HCT116 (cell line): ENCODE measurements around the gene ZNF624.

Experiments
- POLR2AphosphoS5 ChIP-seq: IDR thresholded peaks from 2 replicates; pipeline ENCODE4 v1.6.1; 2011; ENCODE audit warnings: mild to moderate bottlenecking, low read depth, low read length, moderate library complexity
- TF ChIP-seq, protein P1 (sequence below), 3 experiments: fragments of 200-600 bp in 1 of 3; sonication (generic) in 1 of 3; IDR thresholded peaks in 2 of 3; conservative IDR thresholded peaks in 1 of 3; 2 replicates each; pipeline ENCODE4 v1.5.1; 2012 to 2017; ENCODE audit warnings: low read depth in 2 of 3, low read length in 2 of 3, antibody characterized with exemption in 1 of 3, borderline replicate concordance in 1 of 3, control low read depth in 1 of 3, mild to moderate bottlenecking in 1 of 3, mixed read lengths in 1 of 3, mixed run types in 1 of 3, moderate library complexity in 1 of 3; ENCODE audit not compliant: insufficient read depth in 1 of 3
- TF ChIP-seq, protein P2 (sequence below): IDR thresholded peaks from 2 replicates; pipeline ENCODE4 v1.6.1; 2011; ENCODE audit warnings: mild to moderate bottlenecking, low read length, moderate library complexity; ENCODE audit not compliant: insufficient replicate concordance; ENCODE audit errors: extremely low read depth

DNA sequence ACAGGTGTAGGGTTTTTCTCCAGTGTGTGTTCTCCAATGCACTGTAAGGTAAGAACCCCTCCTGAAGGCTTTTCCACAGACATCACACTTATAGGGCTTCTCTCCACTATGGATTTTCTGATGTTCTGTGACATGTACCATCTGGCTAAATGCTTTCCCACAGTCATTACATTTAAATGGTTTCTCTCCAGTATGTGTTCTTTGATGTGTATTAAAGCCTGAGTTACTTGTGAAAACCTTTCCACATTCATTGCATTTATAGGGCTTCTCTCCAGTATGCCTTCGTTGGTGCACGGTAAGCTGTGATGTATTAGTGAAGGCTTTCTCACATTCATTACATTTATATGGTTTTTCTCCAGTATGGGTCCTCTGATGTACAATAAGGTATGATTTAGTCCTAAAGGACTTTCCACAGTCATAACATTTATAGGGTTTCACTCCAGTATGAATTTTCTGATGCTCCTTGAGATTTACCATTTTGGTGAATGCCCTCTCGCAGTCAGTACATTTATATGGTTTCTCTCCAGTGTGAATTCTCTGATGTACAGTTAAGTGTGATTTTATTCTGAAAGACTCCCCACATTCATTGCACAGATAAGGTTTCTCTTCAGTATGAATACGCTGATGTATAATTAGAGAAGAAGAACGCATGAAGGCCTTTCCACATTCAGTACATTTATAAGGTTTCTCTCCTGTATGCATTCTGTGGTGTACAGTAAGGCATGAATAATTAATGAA, 30.9 kb downstream of the ZNF624 start:
- TF ChIP-seq, protein P1, sequence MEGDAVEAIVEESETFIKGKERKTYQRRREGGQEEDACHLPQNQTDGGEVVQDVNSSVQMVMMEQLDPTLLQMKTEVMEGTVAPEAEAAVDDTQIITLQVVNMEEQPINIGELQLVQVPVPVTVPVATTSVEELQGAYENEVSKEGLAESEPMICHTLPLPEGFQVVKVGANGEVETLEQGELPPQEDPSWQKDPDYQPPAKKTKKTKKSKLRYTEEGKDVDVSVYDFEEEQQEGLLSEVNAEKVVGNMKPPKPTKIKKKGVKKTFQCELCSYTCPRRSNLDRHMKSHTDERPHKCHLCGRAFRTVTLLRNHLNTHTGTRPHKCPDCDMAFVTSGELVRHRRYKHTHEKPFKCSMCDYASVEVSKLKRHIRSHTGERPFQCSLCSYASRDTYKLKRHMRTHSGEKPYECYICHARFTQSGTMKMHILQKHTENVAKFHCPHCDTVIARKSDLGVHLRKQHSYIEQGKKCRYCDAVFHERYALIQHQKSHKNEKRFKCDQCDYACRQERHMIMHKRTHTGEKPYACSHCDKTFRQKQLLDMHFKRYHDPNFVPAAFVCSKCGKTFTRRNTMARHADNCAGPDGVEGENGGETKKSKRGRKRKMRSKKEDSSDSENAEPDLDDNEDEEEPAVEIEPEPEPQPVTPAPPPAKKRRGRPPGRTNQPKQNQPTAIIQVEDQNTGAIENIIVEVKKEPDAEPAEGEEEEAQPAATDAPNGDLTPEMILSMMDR (IDR thresholded peaks at IDR 0.05 in 2 of 3, conservative IDR thresholded peaks at IDR 0.05 in 1 of 3; ENCODE audit: borderline replicate concordance in 1 of 3, insufficient read depth in 1 of 3, low read depth in 2 of 3, low read length in 2 of 3), result no peak
- TF ChIP-seq POLR2AphosphoS5, result no peak
- TF ChIP-seq, protein P2, sequence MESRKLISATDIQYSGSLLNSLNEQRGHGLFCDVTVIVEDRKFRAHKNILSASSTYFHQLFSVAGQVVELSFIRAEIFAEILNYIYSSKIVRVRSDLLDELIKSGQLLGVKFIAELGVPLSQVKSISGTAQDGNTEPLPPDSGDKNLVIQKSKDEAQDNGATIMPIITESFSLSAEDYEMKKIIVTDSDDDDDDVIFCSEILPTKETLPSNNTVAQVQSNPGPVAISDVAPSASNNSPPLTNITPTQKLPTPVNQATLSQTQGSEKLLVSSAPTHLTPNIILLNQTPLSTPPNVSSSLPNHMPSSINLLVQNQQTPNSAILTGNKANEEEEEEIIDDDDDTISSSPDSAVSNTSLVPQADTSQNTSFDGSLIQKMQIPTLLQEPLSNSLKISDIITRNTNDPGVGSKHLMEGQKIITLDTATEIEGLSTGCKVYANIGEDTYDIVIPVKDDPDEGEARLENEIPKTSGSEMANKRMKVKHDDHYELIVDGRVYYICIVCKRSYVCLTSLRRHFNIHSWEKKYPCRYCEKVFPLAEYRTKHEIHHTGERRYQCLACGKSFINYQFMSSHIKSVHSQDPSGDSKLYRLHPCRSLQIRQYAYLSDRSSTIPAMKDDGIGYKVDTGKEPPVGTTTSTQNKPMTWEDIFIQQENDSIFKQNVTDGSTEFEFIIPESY, result no peak
